CD4-positive, alpha-beta T cell treated with Interferon alpha-2 for 1 hour (primary cell): ENCODE data around the gene CHAF1A.

ENCODE experiments used
- DNase-seq, 2 donors: peaks; one replicate each; pipeline ENCODE4 v3.0.0-alpha.2; 2020 to 2022

CHAF1A gene

GRCh38 chr19:4442819-4443146 is 40.3 kb downstream of the CHAF1A start:
- DNase-seq = no peak

GRCh38 chr19:4443188-4443587 is 40.7 kb downstream of the CHAF1A start:
- no peak for DNase-seq

- no peak for DNase-seq
Observed at GRCh38 chr19:4443966-4444764, 41.7 kb downstream of the CHAF1A start.

- DNase-seq = no peak
Observed at GRCh38 chr19:4444765-4445741, 42.6 kb downstream of the CHAF1A start.

- DNase-seq = no peak
Observed at GRCh38 chr19:4445963-4446703, 43.7 kb downstream of the CHAF1A start.

- DNase-seq = no peak
Observed at GRCh38 chr19:4446704-4447200, 44.3 kb downstream of the CHAF1A start.

- no peak for DNase-seq
Observed at GRCh38 chr19:4447327-4448146, 45.1 kb downstream of the CHAF1A start.

- no peak for DNase-seq
Observed at GRCh38 chr19:4448147-4448985, 45.9 kb downstream of the CHAF1A start.

- DNase-seq = no peak
Observed at GRCh38 chr19:4449022-4449638, 46.7 kb downstream of the CHAF1A start.

- no peak for DNase-seq
Observed at GRCh38 chr19:4449639-4450028, 47.2 kb downstream of the CHAF1A start.

GRCh38 chr19:4452230-4452990 is 50.0 kb downstream of the CHAF1A start:
- no peak for DNase-seq

- no peak for DNase-seq
Observed at GRCh38 chr19:4453232-4454179, 51.1 kb downstream of the CHAF1A start.

- DNase-seq = no peak
Observed at GRCh38 chr19:4454747-4455718, 52.6 kb downstream of the CHAF1A start.

GRCh38 chr19:4455719-4456475 is 53.5 kb downstream of the CHAF1A start:
- no peak for DNase-seq

GRCh38 chr19:4456476-4456842 is 54.0 kb downstream of the CHAF1A start:
- peak in 1 of 2 donors; percentile 7 for DNase-seq

GRCh38 chr19:4456843-4457653 is 54.6 kb downstream of the CHAF1A start:
- DNase-seq = peak in 1 of 2 donors; percentile 50
